Amniotic stem cell (primary cell): Measurements from ENCODE around the gene CNN2.

Experiments
- DNase-seq: peaks from one replicate; lab custom pipeline; 2025; lab: John Stamatoyannopoulos, UW

CNN2 gene

DNA sequence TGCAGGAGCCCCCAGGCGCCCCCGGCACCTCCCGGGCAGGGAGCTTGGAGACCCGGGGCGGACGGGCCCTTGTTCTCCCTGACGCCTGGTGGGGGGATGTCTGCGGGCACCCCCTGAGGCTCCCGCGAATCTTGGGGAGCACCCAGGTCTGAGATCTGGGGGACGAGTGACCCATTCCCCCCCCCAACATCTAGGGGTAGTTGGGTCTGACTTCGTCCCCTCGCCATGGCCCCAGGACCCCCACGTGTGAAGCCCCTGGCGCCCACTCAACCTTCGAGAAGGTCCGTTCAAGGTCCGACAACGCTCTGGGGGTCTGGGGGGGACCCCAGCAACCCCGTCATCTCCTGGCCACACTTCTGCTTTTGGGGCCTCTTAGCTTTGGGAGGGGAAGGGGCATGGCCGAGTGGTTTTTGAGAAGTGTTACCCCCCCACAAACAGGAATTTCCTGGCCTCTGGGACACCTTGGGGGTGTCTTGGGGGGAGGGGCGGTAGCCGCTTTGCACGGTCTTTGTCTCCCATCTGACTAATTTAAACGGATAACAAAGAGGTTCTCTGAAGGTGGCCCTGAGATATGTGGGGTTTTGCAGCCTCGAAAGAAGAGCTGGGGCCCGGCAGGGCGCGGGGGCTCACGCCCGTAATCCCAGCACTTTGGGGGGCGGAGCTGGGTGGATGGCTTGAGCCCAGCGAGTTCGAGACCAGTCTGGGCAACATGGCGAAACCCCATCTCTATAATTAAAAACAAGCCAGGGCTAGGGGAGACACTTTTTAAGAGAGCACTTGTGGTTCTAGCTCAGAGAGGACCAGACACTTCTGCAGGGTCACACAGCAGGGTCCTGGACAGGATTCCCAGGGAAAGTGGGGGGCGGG lies 608 bp downstream of the CNN2 start:
- DNase-seq, result no peak

DNA sequence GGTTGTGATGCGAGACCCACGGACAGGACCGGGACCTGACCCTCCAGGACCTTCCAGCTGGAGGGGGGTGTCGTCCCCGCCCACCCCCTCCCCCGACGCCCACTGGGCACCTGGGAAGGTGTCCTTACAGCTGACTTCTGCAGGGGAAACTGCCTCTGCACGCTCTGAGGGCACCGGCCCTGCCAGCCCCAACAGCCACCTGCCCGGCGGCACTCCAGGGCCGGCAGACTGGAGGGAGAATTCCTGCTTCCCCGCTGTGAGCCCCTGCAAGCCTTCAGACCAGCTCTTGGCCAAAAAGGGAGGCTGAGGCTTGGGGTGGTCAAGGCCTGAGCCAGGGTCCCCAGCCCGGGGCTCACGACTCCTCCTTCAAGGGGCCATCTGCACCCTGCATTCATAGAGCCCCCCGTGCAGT lies 1.2 kb downstream of the CNN2 start:
- DNase-seq, result no peak

DNA sequence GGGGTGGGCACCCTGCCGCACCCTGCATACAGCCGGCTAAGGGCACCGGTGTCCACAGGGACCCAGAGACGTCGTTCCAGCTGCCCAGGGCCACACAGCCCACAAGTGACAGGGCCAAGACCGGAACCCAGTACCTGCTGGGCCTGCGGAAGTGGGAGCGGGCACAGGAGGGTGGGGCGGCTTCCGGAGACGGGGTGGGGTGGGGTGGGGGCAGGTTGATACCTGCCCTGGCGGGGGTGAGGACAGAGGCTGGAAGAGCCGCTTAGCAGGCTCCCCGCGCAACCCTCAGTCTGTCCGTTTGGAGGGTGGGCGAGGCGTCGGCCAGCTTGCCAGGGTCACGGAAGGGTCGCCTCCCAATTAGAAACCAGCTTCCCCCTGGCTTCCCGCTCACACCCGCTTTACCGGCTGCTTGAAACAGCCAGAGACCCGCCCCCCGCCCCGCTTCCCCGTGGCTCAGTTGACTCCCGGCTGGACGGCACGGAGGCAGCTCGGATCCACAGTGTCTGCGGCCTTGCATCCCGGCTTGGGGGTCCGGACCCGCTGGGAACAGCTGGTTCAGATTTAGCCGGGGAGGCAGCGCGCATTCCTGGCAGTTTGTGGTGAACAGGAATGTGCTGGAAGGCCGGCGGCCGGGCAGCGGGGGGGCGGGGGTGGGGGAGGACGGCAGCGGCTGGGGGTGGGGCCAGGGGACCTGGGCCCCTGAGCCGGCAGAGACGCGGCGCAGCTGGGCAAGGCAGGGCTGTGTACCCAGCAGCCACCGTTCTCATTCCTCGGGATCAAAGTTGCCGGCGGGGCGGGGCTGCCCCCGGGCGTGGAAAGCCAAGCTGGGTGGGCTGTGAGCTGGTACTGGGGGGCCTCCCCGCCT lies 1.9 kb downstream of the CNN2 start:
- DNase-seq, result peak; percentile 83

DNA sequence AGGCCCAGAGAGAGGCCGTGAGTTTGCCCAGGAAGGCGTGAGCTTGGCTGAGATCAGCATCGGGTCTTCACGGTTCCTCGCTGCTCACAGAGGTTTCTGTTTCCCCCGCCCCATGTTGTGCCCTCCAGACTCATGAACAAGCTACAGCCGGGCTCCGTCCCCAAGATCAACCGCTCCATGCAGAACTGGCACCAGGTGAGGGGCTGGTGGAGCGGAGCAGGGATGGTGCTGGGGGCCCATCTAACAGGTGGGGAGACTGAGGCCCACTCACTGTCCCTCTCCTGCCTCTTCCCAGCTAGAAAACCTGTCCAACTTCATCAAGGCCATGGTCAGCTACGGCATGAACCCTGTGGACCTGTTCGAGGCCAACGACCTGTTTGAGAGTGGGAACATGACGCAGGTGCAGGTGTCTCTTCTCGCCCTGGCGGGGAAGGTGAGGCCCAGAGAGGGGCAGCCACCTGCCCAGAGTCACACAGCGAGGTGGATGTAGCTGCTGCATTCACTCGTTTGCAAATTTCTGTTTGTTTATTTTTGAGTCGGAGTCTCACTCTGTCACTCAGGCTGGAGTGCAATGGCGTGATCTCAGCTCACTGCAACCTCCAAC lies 6.0 kb downstream of the CNN2 start:
- DNase-seq, result no peak

DNA sequence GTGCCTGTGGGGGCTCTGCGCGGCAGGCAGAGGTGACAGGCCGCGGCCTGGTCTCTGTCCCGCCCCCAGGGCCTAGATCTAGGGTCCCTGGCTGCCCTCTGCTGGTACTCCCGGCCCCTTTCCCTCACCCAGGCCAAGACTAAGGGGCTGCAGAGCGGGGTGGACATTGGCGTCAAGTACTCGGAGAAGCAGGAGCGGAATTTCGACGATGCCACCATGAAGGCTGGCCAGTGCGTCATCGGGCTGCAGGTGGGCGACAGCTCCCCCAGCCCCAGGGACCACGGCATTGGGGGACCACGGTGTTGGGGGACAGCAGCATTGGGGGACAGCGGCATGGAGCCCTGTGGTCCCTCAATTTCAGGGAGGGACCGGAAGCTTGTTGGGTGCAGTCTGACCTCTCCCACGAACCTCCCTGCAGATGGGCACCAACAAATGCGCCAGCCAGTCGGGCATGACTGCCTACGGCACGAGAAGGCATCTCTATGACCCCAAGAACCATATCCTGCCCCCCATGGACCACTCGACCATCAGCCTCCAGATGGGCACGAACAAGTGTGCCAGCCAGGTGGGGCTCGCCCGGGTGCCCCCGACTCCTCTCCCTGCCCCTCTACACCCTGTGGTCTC lies 9.7 kb downstream of the CNN2 start:
- no peak for DNase-seq

DNA sequence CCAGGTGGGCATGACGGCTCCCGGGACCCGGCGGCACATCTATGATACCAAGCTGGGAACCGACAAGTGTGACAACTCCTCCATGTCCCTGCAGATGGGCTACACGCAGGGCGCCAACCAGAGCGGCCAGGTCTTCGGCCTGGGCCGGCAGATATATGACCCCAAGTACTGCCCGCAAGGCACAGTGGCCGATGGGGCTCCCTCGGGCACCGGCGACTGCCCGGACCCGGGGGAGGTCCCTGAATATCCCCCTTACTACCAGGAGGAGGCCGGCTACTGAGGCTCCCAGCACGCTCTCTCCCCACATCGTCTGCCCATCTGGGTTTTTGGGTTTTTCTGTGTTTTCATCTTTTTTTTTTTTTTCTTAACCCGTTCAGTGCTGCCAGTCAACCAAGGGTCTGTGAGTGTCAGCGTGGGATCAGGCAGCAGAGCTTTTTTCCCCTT lies 11.2 kb downstream of the CNN2 start:
- DNase-seq, result no peak

DNA sequence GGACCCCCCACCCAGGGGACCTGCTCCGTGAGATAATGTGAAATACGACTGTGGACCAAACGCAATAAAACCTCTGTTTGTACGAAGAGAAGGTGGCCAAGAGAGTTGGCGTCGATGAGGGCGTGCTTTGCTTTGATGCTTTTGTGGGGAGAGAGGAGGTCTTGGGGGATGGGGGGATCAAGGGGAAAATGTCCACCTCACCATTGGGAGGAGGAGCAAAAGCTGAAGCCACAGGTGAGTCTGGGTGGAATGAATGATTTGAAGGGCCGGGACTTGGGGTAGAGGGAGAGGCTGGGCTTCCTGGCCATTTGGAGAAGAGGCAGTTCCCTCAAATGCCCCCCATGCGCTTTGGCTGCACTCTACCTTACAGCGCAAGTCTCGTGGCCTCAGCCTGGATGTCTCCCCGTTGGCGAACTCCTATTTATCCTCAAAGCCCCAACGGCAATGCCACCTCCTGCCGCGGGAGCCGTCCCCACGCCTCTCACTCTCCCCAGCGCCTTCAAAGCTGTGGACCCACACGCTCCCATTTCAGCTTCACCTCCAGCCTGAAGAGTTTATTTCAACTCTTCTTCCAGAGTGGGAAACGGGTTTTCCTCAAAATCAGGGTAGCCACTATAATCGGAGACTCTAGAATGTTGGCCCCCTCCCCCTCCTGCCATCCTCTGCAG lies 12.7 kb downstream of the CNN2 start:
- no peak for DNase-seq

DNA sequence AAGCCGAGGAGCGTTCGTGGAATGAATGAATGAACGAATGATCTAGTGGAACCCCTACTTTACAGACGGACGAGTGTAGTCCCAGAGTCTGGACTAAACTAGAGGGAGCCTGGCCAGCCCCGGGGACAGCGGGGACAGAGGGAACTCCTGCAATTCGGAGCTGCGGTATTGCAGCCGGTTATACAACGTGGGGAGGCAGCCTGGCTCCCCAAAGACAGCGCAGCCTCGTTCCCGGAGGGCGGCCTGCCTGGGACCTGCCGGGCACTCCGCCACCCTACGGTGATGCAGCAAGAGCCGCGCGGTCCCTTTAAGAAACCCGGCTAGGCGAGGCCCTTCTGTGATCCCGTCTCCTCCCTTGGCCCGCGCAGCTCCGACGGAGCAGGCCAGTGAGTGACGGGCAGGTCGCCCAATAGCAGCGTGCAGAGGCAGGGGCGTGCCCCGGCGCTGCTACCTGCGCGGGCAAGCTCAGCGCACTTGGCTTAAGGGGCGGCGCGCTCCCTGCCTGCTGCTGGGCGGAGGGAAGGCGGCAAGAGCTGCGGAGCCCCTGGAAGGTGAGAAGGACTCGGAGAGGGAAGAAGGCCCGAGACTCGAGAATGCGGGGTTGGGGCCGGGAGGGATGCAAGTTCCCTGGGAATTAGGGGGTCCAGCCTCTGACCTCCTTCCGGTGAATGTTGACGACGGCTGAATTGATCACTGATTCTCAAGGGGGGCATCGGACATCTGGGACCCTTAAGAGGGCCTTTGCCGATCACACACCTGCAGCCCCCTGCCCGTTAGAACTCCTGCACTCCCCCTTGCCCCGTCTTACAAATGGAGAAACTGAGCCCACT lies 13.5 kb downstream of the CNN2 start, which contains the start of gene ABCA7:
Gene ABCA7, plus strand, starts transcription at position 462 of the 830 bp plus-strand sequence. CDS start 1,255 bp downstream, outside the sequence.
- peak; percentile 93 for DNase-seq

DNA sequence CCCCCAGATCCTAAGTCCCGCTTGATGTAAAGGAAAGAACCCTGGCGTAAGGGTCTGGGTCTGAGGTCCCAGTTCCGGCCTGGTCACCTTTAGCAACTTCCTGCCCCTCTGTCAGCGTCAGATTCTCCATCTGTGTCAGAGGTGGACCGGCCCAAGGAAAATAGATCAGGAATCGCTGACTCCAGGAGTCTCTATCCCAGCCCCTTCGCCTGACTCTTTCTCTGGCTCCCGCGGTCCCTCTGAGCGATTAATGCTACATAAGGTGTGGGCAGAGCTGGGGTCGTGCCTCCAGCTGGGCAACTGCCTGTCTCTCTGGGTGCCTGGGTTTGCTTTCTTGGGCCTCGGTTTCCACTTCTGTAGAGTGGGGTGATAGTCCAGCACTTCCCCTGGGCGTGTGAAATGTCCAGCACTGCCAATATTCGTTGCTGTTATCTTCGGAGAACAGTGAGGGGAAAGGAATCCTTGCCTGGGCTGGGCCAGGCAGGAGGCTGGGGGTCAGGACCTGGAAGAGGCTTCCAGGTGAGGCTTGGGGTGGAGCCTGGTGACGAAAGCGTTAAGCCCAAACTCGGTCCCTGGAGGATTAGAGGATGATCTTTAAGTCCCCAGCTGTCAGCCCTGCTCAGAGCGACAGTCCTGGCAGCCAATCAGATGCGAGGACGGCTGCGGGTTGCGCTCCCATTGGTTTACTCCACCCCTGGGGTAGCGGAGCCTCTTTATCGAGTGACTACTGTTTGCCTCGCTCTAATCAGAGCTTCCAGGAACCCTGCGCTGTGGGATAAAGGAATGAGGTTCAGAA lies 14.3 kb downstream of the CNN2 start:
- peak; percentile 69 for DNase-seq

DNA sequence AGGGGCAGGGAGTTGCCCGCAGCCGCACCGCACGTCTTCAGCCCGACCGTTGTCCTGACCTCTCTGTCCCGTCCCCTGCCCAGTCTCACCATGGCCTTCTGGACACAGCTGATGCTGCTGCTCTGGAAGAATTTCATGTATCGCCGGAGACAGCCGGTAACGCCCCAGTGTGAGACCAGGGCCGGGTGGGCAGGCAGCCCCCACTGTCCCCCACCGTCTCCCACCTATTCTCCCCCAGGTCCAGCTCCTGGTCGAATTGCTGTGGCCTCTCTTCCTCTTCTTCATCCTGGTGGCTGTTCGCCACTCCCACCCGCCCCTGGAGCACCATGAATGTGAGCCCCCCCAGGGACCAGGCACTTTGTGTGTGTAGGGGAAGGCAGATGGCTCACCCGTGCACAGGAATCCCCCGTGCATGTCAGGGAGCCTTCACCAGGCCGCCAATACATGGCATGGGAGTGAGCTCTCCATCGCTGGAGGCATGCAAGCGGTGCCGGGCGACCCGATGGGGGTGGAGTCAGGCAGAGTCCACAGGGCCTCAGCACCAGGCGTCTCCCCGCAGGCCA lies 14.9 kb downstream of the CNN2 start:
- DNase-seq, result no peak

DNA sequence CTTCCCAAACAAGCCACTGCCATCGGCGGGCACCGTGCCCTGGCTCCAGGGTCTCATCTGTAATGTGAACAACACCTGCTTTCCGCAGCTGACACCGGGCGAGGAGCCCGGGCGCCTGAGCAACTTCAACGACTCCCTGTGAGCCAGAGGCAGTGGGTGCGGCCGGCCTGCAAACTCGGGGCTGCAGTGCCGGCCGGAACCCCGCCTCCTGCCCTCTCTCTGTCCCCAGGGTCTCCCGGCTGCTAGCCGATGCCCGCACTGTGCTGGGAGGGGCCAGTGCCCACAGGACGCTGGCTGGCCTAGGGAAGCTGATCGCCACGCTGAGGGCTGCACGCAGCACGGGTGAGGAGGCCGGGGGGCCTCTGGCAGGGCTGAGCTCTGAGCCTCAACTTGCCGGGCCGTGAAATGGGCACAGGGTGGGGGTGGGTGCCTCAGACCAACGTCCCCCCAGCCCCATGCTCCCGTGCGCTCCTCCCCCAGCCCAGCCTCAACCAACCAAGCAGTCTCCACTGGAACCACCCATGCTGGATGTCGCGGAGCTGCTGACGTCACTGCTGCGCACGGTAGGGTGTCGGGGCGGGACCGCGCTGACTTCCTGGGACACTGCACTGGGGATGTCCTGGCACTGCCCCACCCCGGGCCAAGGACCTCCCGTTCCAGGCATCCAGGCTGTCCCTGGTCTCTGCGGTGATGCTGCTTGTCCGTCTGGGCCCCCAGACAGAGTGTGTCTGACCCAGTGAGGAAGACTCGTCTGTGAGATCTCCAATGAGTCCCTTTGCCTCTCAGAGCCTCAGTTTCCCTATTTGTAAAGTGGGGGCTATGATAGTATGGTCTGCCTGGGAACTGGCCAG lies 15.7 kb downstream of the CNN2 start:
- DNase-seq, result no peak

DNA sequence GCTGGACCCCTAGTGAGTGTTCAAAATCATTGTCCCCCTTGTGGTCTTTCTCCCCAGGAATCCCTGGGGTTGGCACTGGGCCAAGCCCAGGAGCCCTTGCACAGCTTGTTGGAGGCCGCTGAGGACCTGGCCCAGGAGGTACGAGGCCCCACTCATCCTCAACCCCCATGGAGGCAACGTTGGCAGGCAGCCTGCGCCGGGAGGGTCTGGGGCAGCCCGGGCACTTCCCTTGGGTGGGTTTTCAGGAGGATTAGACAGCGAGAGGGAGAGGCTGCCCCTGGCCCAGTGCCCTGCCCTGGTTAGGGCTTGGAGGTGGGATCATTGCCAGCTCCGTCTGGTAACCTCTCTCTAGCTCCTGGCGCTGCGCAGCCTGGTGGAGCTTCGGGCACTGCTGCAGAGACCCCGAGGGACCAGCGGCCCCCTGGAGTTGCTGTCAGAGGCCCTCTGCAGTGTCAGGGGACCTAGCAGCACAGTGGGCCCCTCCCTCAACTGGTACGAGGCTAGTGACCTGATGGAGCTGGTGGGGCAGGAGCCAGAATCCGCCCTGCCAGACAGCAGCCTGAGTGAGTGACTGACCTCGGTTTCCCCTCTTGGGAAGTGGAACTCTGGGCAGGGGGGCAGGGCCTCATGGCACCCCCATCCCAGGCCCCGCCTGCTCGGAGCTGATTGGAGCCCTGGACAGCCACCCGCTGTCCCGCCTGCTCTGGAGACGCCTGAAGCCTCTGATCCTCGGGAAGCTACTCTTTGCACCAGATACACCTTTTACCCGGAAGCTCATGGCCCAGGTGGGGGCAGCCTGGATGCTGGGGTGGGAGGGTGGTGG lies 16.5 kb downstream of the CNN2 start:
- DNase-seq, result no peak

DNA sequence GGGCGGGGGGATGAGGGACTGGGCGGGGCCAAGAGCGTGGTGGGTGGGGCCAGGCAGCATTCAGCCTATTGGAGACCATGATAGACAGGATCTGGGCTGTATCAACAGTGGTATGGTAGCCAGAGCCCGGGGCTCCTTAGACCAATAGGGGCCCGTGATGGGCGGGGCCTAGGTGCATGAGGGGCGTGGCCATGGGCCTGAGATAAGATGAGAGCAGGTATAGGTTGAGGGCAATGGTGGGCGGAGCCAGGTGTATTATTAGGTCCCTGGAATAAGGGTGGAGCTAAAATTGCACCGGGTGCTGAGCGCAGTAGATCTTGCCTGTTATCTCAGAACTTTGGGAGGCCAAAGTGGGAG lies 18.8 kb downstream of the CNN2 start:
- DNase-seq, result no peak

DNA sequence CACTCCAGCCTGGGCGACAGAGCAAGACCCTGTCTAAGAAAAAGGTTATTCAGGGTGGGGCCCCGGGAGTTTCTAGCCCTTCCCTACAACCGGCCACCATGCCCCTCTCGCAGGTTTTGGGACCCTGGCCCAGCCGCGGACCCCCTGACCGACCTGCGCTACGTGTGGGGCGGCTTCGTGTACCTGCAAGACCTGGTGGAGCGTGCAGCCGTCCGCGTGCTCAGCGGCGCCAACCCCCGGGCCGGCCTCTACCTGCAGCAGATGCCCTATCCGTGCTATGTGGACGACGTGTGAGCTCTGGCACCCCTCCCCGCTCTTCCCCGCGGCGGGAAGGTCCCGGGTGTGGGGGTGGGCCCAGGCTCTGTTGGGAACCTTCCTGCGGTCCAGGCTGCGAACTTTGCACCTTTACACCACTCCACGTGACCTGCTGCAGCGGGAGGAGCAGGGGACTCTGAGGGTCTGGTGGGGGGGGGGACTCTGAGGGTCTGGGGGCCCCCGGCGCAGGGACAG lies 19.8 kb downstream of the CNN2 start:
- no peak for DNase-seq

DNA sequence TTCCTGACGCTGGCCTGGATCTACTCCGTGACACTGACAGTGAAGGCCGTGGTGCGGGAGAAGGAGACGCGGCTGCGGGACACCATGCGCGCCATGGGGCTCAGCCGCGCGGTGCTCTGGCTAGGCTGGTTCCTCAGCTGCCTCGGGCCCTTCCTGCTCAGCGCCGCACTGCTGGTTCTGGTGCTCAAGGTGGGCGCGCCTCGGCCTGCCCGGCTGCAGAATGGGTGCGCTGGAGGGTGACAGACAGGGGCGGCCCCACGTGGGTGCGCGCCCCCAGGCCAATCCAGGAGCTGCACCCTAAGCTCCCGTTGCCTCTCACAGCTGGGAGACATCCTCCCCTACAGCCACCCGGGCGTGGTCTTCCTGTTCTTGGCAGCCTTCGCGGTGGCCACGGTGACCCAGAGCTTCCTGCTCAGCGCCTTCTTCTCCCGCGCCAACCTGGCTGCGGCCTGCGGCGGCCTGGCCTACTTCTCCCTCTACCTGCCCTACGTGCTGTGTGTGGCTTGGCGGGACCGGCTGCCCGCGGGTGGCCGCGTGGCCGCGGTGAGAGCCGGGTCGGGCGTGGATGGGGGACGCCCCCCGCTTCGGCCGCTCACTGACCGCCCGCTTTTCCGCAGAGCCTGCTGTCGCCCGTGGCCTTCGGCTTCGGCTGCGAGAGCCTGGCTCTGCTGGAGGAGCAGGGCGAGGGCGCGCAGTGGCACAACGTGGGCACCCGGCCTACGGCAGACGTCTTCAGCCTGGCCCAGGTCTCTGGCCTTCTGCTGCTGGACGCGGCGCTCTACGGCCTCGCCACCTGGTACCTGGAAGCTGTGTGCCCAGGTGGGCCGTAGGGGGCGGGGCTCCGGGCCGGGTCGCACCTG lies 20.7 kb downstream of the CNN2 start:
- no peak for DNase-seq

DNA sequence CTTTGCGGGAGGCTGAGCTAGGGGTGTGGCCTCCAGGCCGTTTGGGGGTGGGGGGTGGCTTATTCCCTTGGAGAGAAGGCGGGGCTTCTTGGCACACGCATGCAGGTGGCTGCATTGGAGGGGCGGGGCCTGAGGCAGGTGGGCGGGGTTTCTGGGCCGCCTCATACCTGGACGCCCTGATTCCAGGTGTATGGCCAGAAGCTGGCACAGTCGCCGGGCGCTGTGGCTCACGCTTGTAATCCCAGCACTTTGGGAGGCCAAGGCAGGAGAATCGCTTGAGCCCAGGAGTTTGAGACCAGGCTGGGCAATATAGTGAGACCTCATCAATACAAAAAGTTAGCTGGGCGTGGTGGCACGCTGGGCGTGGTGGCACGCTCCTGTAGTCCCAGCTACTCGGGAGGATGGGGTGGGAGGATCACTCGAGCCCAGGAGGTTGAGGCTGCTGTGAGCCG lies 21.3 kb downstream of the CNN2 start:
- DNase-seq, result no peak
